Jurkat, Clone E6-1 (cell line): ENCODE data around the gene CYTH1.

ENCODE experiments used
- DNase-seq: peaks from one replicate; pipeline ENCODE4 v3.0.0-alpha.2; 2011; ENCODE audit warnings: low read depth, low spot score
- H3K4me3 ChIP-seq: 2 replicates; pipeline ENCODE4 v1.5.1; 2011; ENCODE audit warnings: mild to moderate bottlenecking, low read length, control low read depth, moderate library complexity

Gene CYTH1

GRCh38 chr17:78669256-78669974 is 112.7 kb downstream of the CYTH1 start:
- no peak overlapping the region for H3K4me3 ChIP-seq
- DNase-seq: no peak

GRCh38 chr17:78668847-78669246 is 113.2 kb downstream of the CYTH1 start:
- H3K4me3 ChIP-seq: no peak overlapping the region
- DNase-seq: no peak

- H3K4me3 ChIP-seq: no peak overlapping the region
- DNase-seq: no peak
These were observed 114.1 kb downstream of the CYTH1 start for GRCh38 chr17:78667741-78668640.

- no peak overlapping the region for H3K4me3 ChIP-seq
These were observed 115.0 kb downstream of the CYTH1 start for GRCh38 chr17:78667091-78667490.

GRCh38 chr17:78665952-78666920 is 115.8 kb downstream of the CYTH1 start:
- peak; percentile 99 for DNase-seq
- H3K4me3 ChIP-seq: peak overlapping the region; percentile 22

More at GRCh38 chr17:78667091-78667490, 115.0 kb downstream of the CYTH1 start:
- DNase-seq: no peak

GRCh38 chr17:78665387-78665951 is 116.6 kb downstream of the CYTH1 start:
- peak overlapping the region; percentile 22 for H3K4me3 ChIP-seq
- no peak for DNase-seq

- peak overlapping the region; percentile 22; the same call in 1 of the 2 replicates for H3K4me3 ChIP-seq
- no peak for DNase-seq
These were observed 117.3 kb downstream of the CYTH1 start for GRCh38 chr17:78664476-78665386.

- DNase-seq: peak; percentile 62
- H3K4me3 ChIP-seq: no peak overlapping the region
These were observed 120.8 kb downstream of the CYTH1 start for GRCh38 chr17:78661093-78661770.

GRCh38 chr17:78659546-78659945 is 122.5 kb downstream of the CYTH1 start:
- no peak overlapping the region for H3K4me3 ChIP-seq
- no peak for DNase-seq

GRCh38 chr17:78658281-78658785 is 123.7 kb downstream of the CYTH1 start:
- DNase-seq: no peak
- no peak overlapping the region for H3K4me3 ChIP-seq

- DNase-seq: no peak
- H3K4me3 ChIP-seq: no peak overlapping the region
These were observed 126.7 kb downstream of the CYTH1 start for GRCh38 chr17:78655251-78655940.

- no peak overlapping the region for H3K4me3 ChIP-seq
- DNase-seq: no peak
These were observed 127.7 kb downstream of the CYTH1 start for GRCh38 chr17:78654325-78654724.

- no peak for DNase-seq
These were observed 128.7 kb downstream of the CYTH1 start for GRCh38 chr17:78653382-78653781.

GRCh38 chr17:78652913-78653312 is 129.2 kb downstream of the CYTH1 start:
- H3K4me3 ChIP-seq: no peak overlapping the region
- DNase-seq: no peak

More at GRCh38 chr17:78653382-78653781, 128.7 kb downstream of the CYTH1 start:
- H3K4me3 ChIP-seq: no peak overlapping the region

- no peak overlapping the region for H3K4me3 ChIP-seq
- no peak for DNase-seq
These were observed 130.0 kb downstream of the CYTH1 start for GRCh38 chr17:78652024-78652423.

- H3K4me3 ChIP-seq: no peak overlapping the region
- no peak for DNase-seq
These were observed 130.5 kb downstream of the CYTH1 start for GRCh38 chr17:78651554-78651953.
